IMR-90 (cell line): Measurements from ENCODE around the gene FER. TPM values are rescaled to one million over a fixed set of nuclear protein-coding genes. Genes with fewer than 3 reads are reported as not detected.

Experiments
- ATAC-seq: fragments of 200-7000 bp; cut with Tn5 transposase; 2 replicates; pipeline ENCODE4 v1.9.1; 2020; ENCODE audit warnings: low read depth, mild to moderate bottlenecking, moderate library complexity
- BruUV-seq: library from RNA; stranded (reverse); fragments of 400-500 nt; replicated peaks from 2 replicates; lab custom pipeline; 2021; lab: Mats Ljungman, UMichigan
- CTCF ChIA-PET: fragments of 300-600 bp; formaldehyde crosslinking; extraction: SDS; loops from one replicate; lab custom pipeline; 2021; ENCODE audit warnings: antibody characterized with exemption; lab: Yijun Ruan, JAX
- POLR2A ChIA-PET: fragments of 300-600 bp; sonication (Branson Sonifier 250); formaldehyde crosslinking; loops from one replicate; lab custom pipeline; 2022; ENCODE audit warnings: antibody characterized with exemption; ENCODE audit not compliant: unreplicated experiment; lab: Charles Lee
- DNase-seq: peaks from one replicate; pipeline ENCODE4 v3.0.0; 2013
- H2AFZ ChIP-seq: replicated peaks from 2 replicates; pipeline ENCODE3; 2013; ENCODE audit warnings: low read length, mild to moderate bottlenecking; ENCODE audit not compliant: poor library complexity
- H2AK5ac ChIP-seq: 2 replicates; pipeline ENCODE4 v1.6.1; 2013; ENCODE audit warnings: low read depth, low read length, inconsistent platforms
- H2AK9ac ChIP-seq: replicated peaks from 2 replicates; pipeline ENCODE3; 2013; ENCODE audit warnings: mild to moderate bottlenecking, low read depth, low read length, moderate library complexity; ENCODE audit not compliant: poor library complexity
- H2BK120ac ChIP-seq: 2 replicates; pipeline ENCODE4 v1.6.1; 2013; ENCODE audit warnings: low read depth, low read length, inconsistent platforms
- H2BK15ac ChIP-seq: 3 replicates; pipeline ENCODE4 v1.6.1; 2013; ENCODE audit warnings: low read depth, low read length, inconsistent platforms
- H2BK20ac ChIP-seq: 2 replicates; pipeline ENCODE4 v1.6.1; 2013; ENCODE audit warnings: low read depth, mild to moderate bottlenecking, inconsistent platforms, low read length, moderate library complexity
- H2BK5ac ChIP-seq: 2 replicates; pipeline ENCODE4 v1.6.1; 2013; ENCODE audit warnings: mild to moderate bottlenecking, low read depth, low read length, inconsistent platforms; ENCODE audit not compliant: poor library complexity, severe bottlenecking
- H3K14ac ChIP-seq: replicated peaks from 2 replicates; pipeline ENCODE4 v1.6.1; 2013; ENCODE audit warnings: low read depth, low read length, inconsistent platforms
- H3K18ac ChIP-seq: 2 replicates; pipeline ENCODE4 v1.6.1; 2013; ENCODE audit warnings: low read depth, low read length, control low read depth
- H3K23ac ChIP-seq: 2 replicates; pipeline ENCODE4 v1.6.1; 2013; ENCODE audit warnings: low read depth, low read length, inconsistent platforms
- H3K27ac ChIP-seq: 2 replicates; pipeline ENCODE4 v1.5.1; 2013; ENCODE audit warnings: mild to moderate bottlenecking, control low read depth, low read length; ENCODE audit not compliant: insufficient read depth
- H3K27me3 ChIP-seq: 2 replicates; pipeline ENCODE4 v1.6.1; 2013; ENCODE audit warnings: low read length; ENCODE audit not compliant: control insufficient read depth, insufficient read depth
- H3K36me3 ChIP-seq: 2 replicates; pipeline ENCODE4 v1.6.1; 2013; ENCODE audit warnings: low read length, mixed read lengths; ENCODE audit not compliant: control insufficient read depth, insufficient read depth
- H3K4ac ChIP-seq: 2 replicates; pipeline ENCODE4 v1.6.1; 2013; ENCODE audit warnings: low read depth, low read length, inconsistent platforms
- H3K4me1 ChIP-seq: 2 replicates; pipeline ENCODE4 v1.6.1; 2013; ENCODE audit warnings: low read length, mixed read lengths; ENCODE audit not compliant: control insufficient read depth, insufficient read depth
- H3K4me2 ChIP-seq: 2 replicates; pipeline ENCODE4 v1.6.1; 2013; ENCODE audit warnings: low read depth, mild to moderate bottlenecking, control low read depth, low read length, moderate library complexity
- H3K4me3 ChIP-seq: 2 replicates; pipeline ENCODE4 v1.5.1; 2013; ENCODE audit warnings: low read depth, mild to moderate bottlenecking, control low read depth, low read length, moderate library complexity; ENCODE audit not compliant: insufficient read depth
- H3K56ac ChIP-seq: 2 replicates; pipeline ENCODE4 v1.6.1; 2013; ENCODE audit warnings: low read length, inconsistent platforms; ENCODE audit not compliant: insufficient read depth; ENCODE audit errors: extremely low read depth
- H3K79me1 ChIP-seq, 2 experiments: 2 replicates each; pipeline ENCODE4 v1.6.1; 2013; ENCODE audit warnings: low read length in 2 of 2, inconsistent platforms in 1 of 2, low read depth in 1 of 2
- H3K9ac ChIP-seq: 2 replicates; pipeline ENCODE4 v1.6.1; 2013; ENCODE audit warnings: low read depth, low read length, control low read depth
- H3K9me1 ChIP-seq: 2 replicates; pipeline ENCODE4 v1.6.1; 2013; ENCODE audit warnings: low read length, inconsistent platforms; ENCODE audit not compliant: insufficient read depth
- H3K9me3 ChIP-seq: 2 replicates; pipeline ENCODE4 v1.6.1; 2013; ENCODE audit warnings: low read length; ENCODE audit not compliant: control insufficient read depth, insufficient read depth
- H4K20me1 ChIP-seq: 2 replicates; pipeline ENCODE4 v1.6.1; 2013; ENCODE audit warnings: low read length, inconsistent platforms; ENCODE audit not compliant: insufficient read depth
- H4K5ac ChIP-seq: 2 replicates; pipeline ENCODE4 v1.6.1; 2013; ENCODE audit warnings: mild to moderate bottlenecking, low read depth, low read length, control low read depth
- H4K8ac ChIP-seq, 2 experiments: 2 replicates each; pipeline ENCODE4 v1.6.1; 2013; ENCODE audit warnings: low read depth in 2 of 2, low read length in 2 of 2, control low read depth in 1 of 2, inconsistent platforms in 1 of 2
- H4K91ac ChIP-seq: 2 replicates; pipeline ENCODE4 v1.6.1; 2013; ENCODE audit warnings: low read depth, low read length, inconsistent platforms; ENCODE audit not compliant: insufficient read depth
- CEBPB ChIP-seq: IDR thresholded peaks from 2 replicates; pipeline ENCODE4 v1.6.1; 2012; ENCODE audit warnings: low read depth, low read length, improper control_type of control experiment
- MAFK ChIP-seq: IDR thresholded peaks from 2 replicates; pipeline ENCODE4 v1.6.1; 2012; ENCODE audit warnings: low read depth, low read length, improper control_type of control experiment
- RCOR1 ChIP-seq: IDR thresholded peaks from 2 replicates; pipeline ENCODE4 v1.6.1; 2012; ENCODE audit warnings: mild to moderate bottlenecking, low read length, improper control_type of control experiment; ENCODE audit not compliant: insufficient replicate concordance
- WGBS, 2 experiments: methylation state at CpG; one replicate each; pipeline versions ENCODE4 v1.1.5 to v1.1.7; 2013; ENCODE audit warnings: missing lambda C conversion rate in 2 of 2; ENCODE audit not compliant: insufficient read length in 1 of 2; ENCODE audit errors: extremely low coverage in 2 of 2; 5-methylcytosine and 5-hydroxymethylcytosine counted together
- dilution Hi-C: fragments of 300-500 bp; cut with HindIII; formaldehyde crosslinking; loops from one replicate; pipeline ENCODE4 v1.14.3; 2018; ENCODE audit warnings: low sequenced_read_pairs; ENCODE audit not compliant: unreplicated experiment
- in situ Hi-C: fragments of 300-500 bp; cut with MboI; formaldehyde crosslinking; loops from 3 replicates; pipeline ENCODE4 v1.14.3; 2019; ENCODE audit warnings: low sequenced_read_pairs, inconsistent platforms, mixed read lengths
- intact Hi-C: fragments of 100-400 bp; cut with micrococcal nuclease; formaldehyde crosslinking; loops from 2 replicates; pipeline ENCODE4 v1.10.0; 2022
- polyA plus RNA-seq, 3 experiments: library from polyadenylated mRNA; depleted of rRNA; stranded (reverse); fragments of >200 nt; gene quantifications; 2 replicates each; pipeline ENCODE4 v1.2.3, GENCODE V29; 2012; ENCODE audit warnings: low replicate concordance in 1 of 3
- total RNA-seq: library from RNA; depleted of rRNA; stranded (reverse); fragments of >200 nt; gene quantifications from 2 replicates; pipeline ENCODE4 v1.2.3, GENCODE V29; 2012

The FER gene
- total and polyA plus RNA-seq, 2 of the 4 experiments (the other 2 are of a cell fraction) = 3.5 to 32.4 TPM

DNA sequence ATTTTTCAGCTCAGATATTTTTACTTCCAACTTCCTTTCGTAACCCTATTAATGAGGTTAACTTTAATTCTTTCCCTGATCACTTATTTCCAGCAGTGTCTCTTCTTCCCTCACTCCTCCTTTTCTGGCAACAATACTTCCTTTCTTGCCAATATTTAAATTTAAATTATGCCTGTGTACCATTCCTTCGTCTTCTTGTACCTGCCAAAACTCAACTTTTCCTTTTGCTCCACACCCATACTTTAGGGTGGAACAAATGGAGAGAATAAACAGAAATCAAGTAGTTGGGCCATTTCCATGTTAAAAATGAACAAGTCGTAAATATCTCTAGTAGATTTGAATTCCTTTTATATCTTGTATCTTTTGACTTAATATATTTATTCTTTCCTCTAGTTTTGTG is 66.0 kb downstream of the FER start:
- dilution Hi-C loops = no loop called here

More for the DNA sequence above, 66.0 kb downstream of the FER start:
- Histone ChIP-seq H3K9me1 (peaks cover 6% of the 10 kb centered on the region; the same call in 1 of the 2 replicates), H3K18ac (no peak overlapping the region), H4K8ac (no peak overlapping the region), H3K14ac (no peak overlapping the region), H2AK9ac (no peak overlapping the region), H3K4ac (no peak overlapping the region), H3K4me2 (no peak overlapping the region), H2BK120ac (no peak overlapping the region), H3K4me1 (no peaks in the 10 kb centered on the region), H3K9ac (no peak overlapping the region), H2AK5ac (no peak overlapping the region), H3K4me3 (no peak overlapping the region), H3K27ac (no peak overlapping the region), H3K9me3 (no peaks in the 10 kb centered on the region; the same call in 1 of the 2 replicates), H3K36me3 (no peaks in the 10 kb centered on the region; the same call in 1 of the 2 replicates), H4K20me1 (no peaks in the 10 kb centered on the region), H3K79me1 (peaks cover 15 to 47% of the 10 kb centered on the region in 2 experiments), H3K23ac (no peak overlapping the region), H4K5ac (no peak overlapping the region), H2BK15ac (no peak overlapping the region), H4K91ac (no peak overlapping the region), H3K56ac (no peak overlapping the region), H2BK20ac (no peak overlapping the region), H2AFZ (no peak overlapping the region), H3K27me3 (no peaks in the 10 kb centered on the region), H2BK5ac (no peak overlapping the region)
- CTCF ChIA-PET = no interaction called here
- WGBS, 2 experiments = no CpG with 5 or more reads among the region's 3 CpGs
- no peak for TF ChIP-seq CEBPB
- no peak for TF ChIP-seq MAFK
- no peak for TF ChIP-seq RCOR1
- in situ Hi-C loops = no loop called here
- DNase-seq (no peak), ATAC-seq (no peak)
- intact Hi-C loops = no loop called here
- no TSS peak for BruUV-seq
- POLR2A ChIA-PET = no interaction called here
